ENCODE results near the gene LDB3. TPM values are rescaled to one million over a fixed set of nuclear protein-coding genes. Genes with fewer than 3 reads are reported as not detected.

The LDB3 gene
- polyA plus RNA-seq, 2 of the 4 experiments (the other 2 are of a cell fraction) = 0.13 TPM

GRCh38 chr10:86724445-86724844 lies 56.1 kb downstream of the LDB3 start:
- DNase-seq (ENCODE audit: low read depth in 1 of 2, low spot score in 1 of 2) (no peak), FAIRE-seq (no peak), ATAC-seq (no peak)
- no peak overlapping the region for H3K27ac ChIP-seq
- TF ChIP-seq HMGXB4 (CRISPR knock-in tag; IDR thresholded peaks at IDR 0.05; ENCODE audit: borderline replicate concordance) = no peak
- TF ChIP-seq RARB (CRISPR knock-in tag; IDR thresholded peaks at IDR 0.05) = no peak
- TF ChIP-seq EHF (CRISPR knock-in tag; IDR thresholded peaks at IDR 0.05) = no peak
- TF ChIP-seq MAX (IDR thresholded peaks at IDR 0.05) = no peak
- TF ChIP-seq, protein P1, sequence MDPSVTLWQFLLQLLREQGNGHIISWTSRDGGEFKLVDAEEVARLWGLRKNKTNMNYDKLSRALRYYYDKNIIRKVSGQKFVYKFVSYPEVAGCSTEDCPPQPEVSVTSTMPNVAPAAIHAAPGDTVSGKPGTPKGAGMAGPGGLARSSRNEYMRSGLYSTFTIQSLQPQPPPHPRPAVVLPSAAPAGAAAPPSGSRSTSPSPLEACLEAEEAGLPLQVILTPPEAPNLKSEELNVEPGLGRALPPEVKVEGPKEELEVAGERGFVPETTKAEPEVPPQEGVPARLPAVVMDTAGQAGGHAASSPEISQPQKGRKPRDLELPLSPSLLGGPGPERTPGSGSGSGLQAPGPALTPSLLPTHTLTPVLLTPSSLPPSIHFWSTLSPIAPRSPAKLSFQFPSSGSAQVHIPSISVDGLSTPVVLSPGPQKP (IDR thresholded peaks at IDR 0.05; ENCODE audit: low read depth, low read length) = no peak
- TF ChIP-seq PHF8 (IDR thresholded peaks at IDR 0.05; ENCODE audit: borderline replicate concordance, low read depth) = no peak
- no peak for TF ChIP-seq CEBPB (IDR thresholded peaks at IDR 0.05)
- TF ChIP-seq, protein P2, sequence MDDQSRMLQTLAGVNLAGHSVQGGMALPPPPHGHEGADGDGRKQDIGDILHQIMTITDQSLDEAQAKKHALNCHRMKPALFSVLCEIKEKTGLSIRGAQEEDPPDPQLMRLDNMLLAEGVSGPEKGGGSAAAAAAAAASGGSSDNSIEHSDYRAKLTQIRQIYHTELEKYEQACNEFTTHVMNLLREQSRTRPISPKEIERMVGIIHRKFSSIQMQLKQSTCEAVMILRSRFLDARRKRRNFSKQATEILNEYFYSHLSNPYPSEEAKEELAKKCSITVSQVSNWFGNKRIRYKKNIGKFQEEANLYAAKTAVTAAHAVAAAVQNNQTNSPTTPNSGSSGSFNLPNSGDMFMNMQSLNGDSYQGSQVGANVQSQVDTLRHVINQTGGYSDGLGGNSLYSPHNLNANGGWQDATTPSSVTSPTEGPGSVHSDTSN (IDR thresholded peaks at IDR 0.05) = no peak
- TF ChIP-seq RFX5 (IDR thresholded peaks at IDR 0.05) = no peak
- no peak for TF ChIP-seq BHLHE40 (IDR thresholded peaks at IDR 0.05; ENCODE audit: low read depth, low read length)
- no peak for TF ChIP-seq HOXB13 (CRISPR knock-in tag; IDR thresholded peaks at IDR 0.05; ENCODE audit: low read depth)
- no peak for TF ChIP-seq NFE2L2 (conservative IDR thresholded peaks at IDR 0.05; ENCODE audit: low read length)
- no peak for TF ChIP-seq USF2 (IDR thresholded peaks at IDR 0.05)
- no peak for TF ChIP-seq CBX8 (IDR thresholded peaks at IDR 0.05)
- no peak for TF ChIP-seq NPAS2 (CRISPR knock-in tag; IDR thresholded peaks at IDR 0.05; ENCODE audit: borderline replicate concordance)
- TF ChIP-seq, protein P3, sequence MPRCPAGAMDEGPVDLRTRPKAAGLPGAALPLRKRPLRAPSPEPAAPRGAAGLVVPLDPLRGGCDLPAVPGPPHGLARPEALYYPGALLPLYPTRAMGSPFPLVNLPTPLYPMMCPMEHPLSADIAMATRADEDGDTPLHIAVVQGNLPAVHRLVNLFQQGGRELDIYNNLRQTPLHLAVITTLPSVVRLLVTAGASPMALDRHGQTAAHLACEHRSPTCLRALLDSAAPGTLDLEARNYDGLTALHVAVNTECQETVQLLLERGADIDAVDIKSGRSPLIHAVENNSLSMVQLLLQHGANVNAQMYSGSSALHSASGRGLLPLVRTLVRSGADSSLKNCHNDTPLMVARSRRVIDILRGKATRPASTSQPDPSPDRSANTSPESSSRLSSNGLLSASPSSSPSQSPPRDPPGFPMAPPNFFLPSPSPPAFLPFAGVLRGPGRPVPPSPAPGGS (IDR thresholded peaks at IDR 0.05) = no peak
- TF ChIP-seq SMC3 (IDR thresholded peaks at IDR 0.05) = no peak
- TF ChIP-seq SREBF2 (IDR thresholded peaks at IDR 0.05) = no peak
- peaks cover 3% of the 10 kb centered on the region; the same call in 1 of the 3 replicates for H3K4me1 ChIP-seq
- 98% methylated on average over 6 of the region's 6 CpGs for WGBS (ENCODE audit: missing lambda C conversion rate)
- no peak overlapping the region for H3K4me2 ChIP-seq
- H3K9me3 ChIP-seq = no peaks in the 10 kb centered on the region
- ChIA-PET POLR2A (no interaction called here), CTCF (interaction anchor here (0.8 to 1.8 kb wide), 5 partner anchors 10 to 175 kb away, joined by 3 to 6 read pairs (median 4); no protein-coding TSS in a partner anchor)
- H3K4me3 ChIP-seq = no peak overlapping the region

DNA sequence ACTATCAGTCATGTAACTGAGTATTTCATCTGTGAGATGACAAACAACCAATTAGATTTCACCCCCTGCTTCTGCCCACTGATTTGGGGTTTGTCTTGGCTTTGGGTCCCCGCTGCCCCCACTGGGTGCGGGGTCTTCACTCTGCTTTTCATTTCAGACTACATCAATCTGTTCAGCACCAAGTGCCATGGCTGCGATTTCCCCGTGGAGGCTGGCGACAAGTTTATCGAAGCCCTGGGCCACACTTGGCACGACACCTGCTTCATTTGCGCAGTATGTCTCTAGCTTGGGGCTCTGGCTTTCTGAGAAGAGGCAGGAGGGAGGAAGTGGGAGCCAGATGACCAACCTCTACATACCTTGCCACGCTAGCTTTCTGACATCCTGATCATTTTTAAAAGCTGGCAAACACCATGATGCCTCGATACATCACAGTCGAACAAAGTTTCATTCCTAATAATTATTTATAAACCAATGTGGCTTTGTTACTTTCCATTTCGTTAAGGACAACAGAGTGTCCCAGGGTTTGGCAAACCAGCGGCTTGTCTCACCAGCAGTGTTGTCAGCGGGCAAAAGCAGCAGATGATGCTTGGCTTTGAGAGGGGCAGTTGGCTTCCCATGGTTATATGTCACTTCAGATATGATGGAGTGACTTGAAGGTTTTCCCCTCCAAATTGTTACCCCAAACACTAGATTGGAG lies 57.8 kb downstream of the LDB3 start:
- DNase-seq (ENCODE audit: low read depth in 1 of 2, low spot score in 1 of 2) = no peak
- Histone ChIP-seq H3K27ac (no peak overlapping the region), H3K9me3 (no peaks in the 10 kb centered on the region), H3K4me3 (no peak overlapping the region), H3K4me2 (no peak overlapping the region), H3K4me1 (peaks cover 6% of the 10 kb centered on the region; the same call in 1 of the 3 replicates)
- FAIRE-seq = no peak
- POLR2A ChIA-PET = no interaction called here
- WGBS (ENCODE audit: missing lambda C conversion rate) = 86% methylated on average over 14 of the region's 14 CpGs
- no peak for ATAC-seq
- CTCF ChIA-PET = interaction anchor here (1.1 kb wide), 1 partner anchor 14 kb away, joined by 4 read pairs; no protein-coding TSS in a partner anchor
- TF ChIP-seq, protein P2 (IDR thresholded peaks at IDR 0.05) = no peak
- TF ChIP-seq KDM5A (IDR thresholded peaks at IDR 0.05) (no peak), PHF8 (IDR thresholded peaks at IDR 0.05; ENCODE audit: borderline replicate concordance, low read depth) (no peak), HOXA7 (CRISPR knock-in tag; IDR thresholded peaks at IDR 0.05) (no peak), CHD4 (IDR thresholded peaks at IDR 0.05; ENCODE audit: borderline replicate concordance) (no peak), POLR2AphosphoS2 (conservative IDR thresholded peaks at IDR 0.05; ENCODE audit: low read length) (no peak), EP300 (IDR thresholded peaks at IDR 0.05) (no peak), MAFK (IDR thresholded peaks at IDR 0.05; ENCODE audit: partially characterized antibody) (no peak), RCOR1 (IDR thresholded peaks at IDR 0.05; ENCODE audit: low read depth, low read length) (no peak), ESRRA (IDR thresholded peaks at IDR 0.05; ENCODE audit: borderline replicate concordance, low read length) (no peak), NFE2L2 (conservative IDR thresholded peaks at IDR 0.05; ENCODE audit: low read length) (no peak), USF2 (IDR thresholded peaks at IDR 0.05) (no peak)
- TF ChIP-seq, protein P1 (IDR thresholded peaks at IDR 0.05; ENCODE audit: low read depth, low read length) = no peak

Data from A549 (cell line).